ENCODE measurements around the gene GABARAPL1. TPM values are rescaled to one million over a fixed set of nuclear protein-coding genes. Genes with fewer than 3 reads are reported as not detected.

The GABARAPL1 gene
- total and polyA plus RNA-seq, 10 of the 15 experiments (the other 5 are each of a cell fraction or from before 2014, with no cell fraction given), result 0.42 to 3.7 (median 1.4) TPM

GRCh38 chr12:10194160-10194670, 18.5 kb upstream of the GABARAPL1 start:
- H3K79me2 ChIP-seq (ENCODE audit: control insufficient read depth, insufficient read depth, low read length), result no peaks in the 10 kb centered on the region
- ATAC-seq (no peak), FAIRE-seq (no peak), DNase-seq (ENCODE audit: low read depth, low spot score) (no peak)
- H3K9ac ChIP-seq (ENCODE audit: control insufficient read depth, insufficient read depth, low read length), result no peak overlapping the region
- no peak overlapping the region for H3K4me2 ChIP-seq (ENCODE audit: control insufficient read depth, insufficient read depth)
- H3K36me3 ChIP-seq (ENCODE audit: control insufficient read depth in 2 of 2, insufficient read depth in 2 of 2, low read length in 1 of 2), result no peaks in the 10 kb centered on the region
- H2AFZ ChIP-seq (ENCODE audit: control insufficient read depth, low read depth, low read length), result no peak overlapping the region
- in situ Hi-C loops (cut with MboI) (no loop called here), intact Hi-C loops (cut with micrococcal nuclease; ENCODE audit: unreplicated experiment) (no loop called here)
- WGBS (ENCODE audit: insufficient coverage, insufficient replicate concordance, low lambda C conversion rate, missing lambda C conversion rate), result 58% methylated on average over 3 of the region's 3 CpGs
- TF ChIP-seq EZH2 (IDR thresholded peaks at IDR 0.05; ENCODE audit: borderline replicate concordance, control insufficient read depth, low read depth, low read length) (no peak), TCF3 (IDR thresholded peaks at IDR 0.05; ENCODE audit: borderline replicate concordance, insufficient read depth, low read depth, low read length) (no peak), MEF2B (IDR thresholded peaks at IDR 0.05; ENCODE audit: partially characterized antibody, poor library complexity, severe bottlenecking) (no peak)
- ChIA-PET POLR2A (interaction anchor here (0.6 kb wide), 1 partner anchor 420 kb away, joined by 7 read pairs; no protein-coding TSS in a partner anchor), RAD21 (ENCODE audit: unreplicated experiment) (no interaction called here), SMC1A (ENCODE audit: uncharacterized antibody, unreplicated experiment) (interaction anchor here (0.6 to 1.7 kb wide), 5 partner anchors 42 to 444 kb away, joined by 3 to 5 read pairs (median 3); no protein-coding TSS in a partner anchor), CTCF (interaction anchor here (1.0 to 1.4 kb wide), 3 partner anchors 10 to 41 kb away, joined by 3 to 6 read pairs (median 5); no protein-coding TSS in a partner anchor)
- BruUV-seq (replicated peaks), result no TSS peak
- H3K27ac ChIP-seq (ENCODE audit: control insufficient read depth, insufficient read depth), result no peak overlapping the region
- peaks cover 9% of the 10 kb centered on the region for H3K4me1 ChIP-seq (ENCODE audit: control insufficient read depth, insufficient read depth, low read length)
- no peaks in the 10 kb centered on the region; the same call in 2 of the 3 replicates for H3K9me3 ChIP-seq (replicated peaks; ENCODE audit: control insufficient read depth, insufficient read depth, low read length)
- no peaks in the 10 kb centered on the region for H4K20me1 ChIP-seq (ENCODE audit: control insufficient read depth, insufficient read depth)
- H3K27me3 ChIP-seq (replicated peaks in 1 of 2; ENCODE audit: control insufficient read depth in 2 of 2, insufficient read depth in 2 of 2, low read length in 1 of 2), result no peaks in the 10 kb centered on the region; a peak in 2 of 4 replicates
- no peak overlapping the region for H3K4me3 ChIP-seq

DNA sequence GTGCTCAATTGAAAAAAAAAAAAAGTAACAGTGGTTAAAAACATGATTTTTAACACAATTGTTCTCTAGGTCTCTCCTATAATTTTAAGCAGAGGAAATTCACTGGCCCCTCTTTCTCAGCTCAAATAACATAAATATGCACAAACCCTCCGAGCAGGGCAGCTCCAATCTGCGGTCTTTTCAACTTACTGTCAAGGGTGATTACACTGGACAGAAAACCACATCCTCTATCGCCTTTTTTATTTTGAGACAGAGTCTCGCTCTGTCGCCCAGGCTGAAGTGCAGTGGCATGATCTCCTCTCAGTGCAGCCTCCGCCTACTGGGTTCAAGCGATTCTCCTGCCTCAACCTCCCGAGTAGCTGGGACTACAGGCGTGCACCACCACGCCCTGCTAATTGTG, 16.5 kb upstream of the GABARAPL1 start:
- H3K4me2 ChIP-seq (ENCODE audit: control insufficient read depth, insufficient read depth), result peak overlapping the region; percentile 60
- H3K4me3 ChIP-seq, result no peak overlapping the region
- H3K36me3 ChIP-seq (ENCODE audit: control insufficient read depth in 2 of 2, insufficient read depth in 2 of 2, low read length in 1 of 2), result no peaks in the 10 kb centered on the region
- ChIA-PET RAD21 (ENCODE audit: unreplicated experiment) (interaction anchor here (1.4 kb wide), 1 partner anchor 66 kb away, joined by 3 read pairs; the partner anchor contains the start of gene CLEC7A), SMC1A (ENCODE audit: uncharacterized antibody, unreplicated experiment) (interaction anchor here (0.5 to 2.3 kb wide), 5 partner anchors 18 to 380 kb away, joined by 3 to 6 read pairs (median 3); no protein-coding TSS in a partner anchor), POLR2A (interaction anchor here (0.6 to 1.0 kb wide), 3 partner anchors 10 to 405 kb away, joined by 3 to 4 read pairs (median 3); no protein-coding TSS in a partner anchor), CTCF (interaction anchor here (1.2 kb wide), 1 partner anchor 44 kb away, joined by 3 read pairs; no protein-coding TSS in a partner anchor)
- ATAC-seq (peak; percentile 89), FAIRE-seq (peak; percentile 85), DNase-seq (ENCODE audit: low read depth, low spot score) (peak; percentile 37)
- H3K27ac ChIP-seq (ENCODE audit: control insufficient read depth, insufficient read depth), result no peak overlapping the region
- H3K9ac ChIP-seq (ENCODE audit: control insufficient read depth, insufficient read depth, low read length), result no peak overlapping the region
- in situ Hi-C loops (cut with MboI) (no loop called here), intact Hi-C loops (cut with micrococcal nuclease; ENCODE audit: unreplicated experiment) (no loop called here)
- no peaks in the 10 kb centered on the region for H3K79me2 ChIP-seq (ENCODE audit: control insufficient read depth, insufficient read depth, low read length)
- H3K27me3 ChIP-seq (replicated peaks in 1 of 2; ENCODE audit: control insufficient read depth in 2 of 2, insufficient read depth in 2 of 2, low read length in 1 of 2), result no peaks in the 10 kb centered on the region; a peak in 1 of 4 replicates
- H4K20me1 ChIP-seq (ENCODE audit: control insufficient read depth, insufficient read depth), result no peaks in the 10 kb centered on the region
- H2AFZ ChIP-seq (ENCODE audit: control insufficient read depth, low read depth, low read length), result no peak overlapping the region
- WGBS (ENCODE audit: insufficient coverage, insufficient replicate concordance, low lambda C conversion rate, missing lambda C conversion rate), result 1% methylated on average over 10 of the region's 10 CpGs
- peaks cover 9% of the 10 kb centered on the region for H3K4me1 ChIP-seq (ENCODE audit: control insufficient read depth, insufficient read depth, low read length)
- BruUV-seq (replicated peaks), result no TSS peak
- no peaks in the 10 kb centered on the region; the same call in 2 of the 3 replicates for H3K9me3 ChIP-seq (replicated peaks; ENCODE audit: control insufficient read depth, insufficient read depth, low read length)
- TF ChIP-seq, protein P1, sequence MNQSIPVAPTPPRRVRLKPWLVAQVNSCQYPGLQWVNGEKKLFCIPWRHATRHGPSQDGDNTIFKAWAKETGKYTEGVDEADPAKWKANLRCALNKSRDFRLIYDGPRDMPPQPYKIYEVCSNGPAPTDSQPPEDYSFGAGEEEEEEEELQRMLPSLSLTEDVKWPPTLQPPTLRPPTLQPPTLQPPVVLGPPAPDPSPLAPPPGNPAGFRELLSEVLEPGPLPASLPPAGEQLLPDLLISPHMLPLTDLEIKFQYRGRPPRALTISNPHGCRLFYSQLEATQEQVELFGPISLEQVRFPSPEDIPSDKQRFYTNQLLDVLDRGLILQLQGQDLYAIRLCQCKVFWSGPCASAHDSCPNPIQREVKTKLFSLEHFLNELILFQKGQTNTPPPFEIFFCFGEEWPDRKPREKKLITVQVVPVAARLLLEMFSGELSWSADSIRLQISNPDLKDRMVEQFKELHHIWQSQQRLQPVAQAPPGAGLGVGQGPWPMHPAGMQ (IDR thresholded peaks at IDR 0.05; ENCODE audit: borderline replicate concordance), result no peak
- TF ChIP-seq CBFB (IDR thresholded peaks at IDR 0.05; ENCODE audit: low read depth), result 0 out of 2 replicates have a peak, but pooled peaks have one; percentile 51
- TF ChIP-seq, protein P2, sequence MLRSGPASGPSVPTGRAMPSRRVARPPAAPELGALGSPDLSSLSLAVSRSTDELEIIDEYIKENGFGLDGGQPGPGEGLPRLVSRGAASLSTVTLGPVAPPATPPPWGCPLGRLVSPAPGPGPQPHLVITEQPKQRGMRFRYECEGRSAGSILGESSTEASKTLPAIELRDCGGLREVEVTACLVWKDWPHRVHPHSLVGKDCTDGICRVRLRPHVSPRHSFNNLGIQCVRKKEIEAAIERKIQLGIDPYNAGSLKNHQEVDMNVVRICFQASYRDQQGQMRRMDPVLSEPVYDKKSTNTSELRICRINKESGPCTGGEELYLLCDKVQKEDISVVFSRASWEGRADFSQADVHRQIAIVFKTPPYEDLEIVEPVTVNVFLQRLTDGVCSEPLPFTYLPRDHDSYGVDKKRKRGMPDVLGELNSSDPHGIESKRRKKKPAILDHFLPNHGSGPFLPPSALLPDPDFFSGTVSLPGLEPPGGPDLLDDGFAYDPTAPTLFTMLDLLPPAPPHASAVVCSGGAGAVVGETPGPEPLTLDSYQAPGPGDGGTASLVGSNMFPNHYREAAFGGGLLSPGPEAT (IDR thresholded peaks at IDR 0.05; ENCODE audit: low read depth), result no peak
- TF ChIP-seq CREM (IDR thresholded peaks at IDR 0.05; ENCODE audit: low read depth), result 0 out of 2 replicates have a peak, but pooled peaks have one; percentile 29
- TF ChIP-seq YY1 (IDR thresholded peaks at IDR 0.05; ENCODE audit: low read depth, low read length), result no peak
- no peak for TF ChIP-seq CBX3 (IDR thresholded peaks at IDR 0.05; ENCODE audit: borderline replicate concordance, low read depth)
- no peak for TF ChIP-seq BCL11A (IDR thresholded peaks at IDR 0.05; ENCODE audit: low read depth, low read length)
- no peak for TF ChIP-seq SMAD1 (IDR thresholded peaks at IDR 0.05; ENCODE audit: low read depth, partially characterized antibody)

All from GM12878 (cell line).